GM12801 (cell line): ENCODE data around the gene SLIT3.

Experiments
- TF ChIP-seq, protein P1 (sequence below): IDR thresholded peaks from one replicate; pipeline ENCODE4 v1.5.1; 2011; ENCODE audit warnings: control low read depth; ENCODE audit not compliant: insufficient read length; ENCODE audit errors: extremely low read depth

Gene SLIT3

DNA sequence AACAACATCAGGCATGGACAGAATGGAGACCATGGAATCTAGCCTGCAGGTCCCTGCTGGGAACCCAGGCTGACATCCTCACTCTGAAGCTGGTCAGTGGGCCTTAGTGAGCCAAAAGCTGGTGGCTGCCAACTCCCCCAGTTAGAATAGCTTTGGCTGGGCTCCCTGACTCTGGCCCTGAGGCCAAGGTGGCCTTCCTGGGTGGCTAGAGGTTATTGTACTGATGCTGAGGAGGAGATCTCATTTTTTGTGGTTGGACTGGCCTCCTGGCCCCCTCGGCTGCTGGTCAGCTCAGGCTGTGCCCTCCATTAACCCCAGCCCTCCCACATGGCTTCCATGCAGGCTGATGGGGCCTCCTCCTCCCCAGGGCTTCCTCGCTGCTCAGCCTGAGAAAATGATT, 620.5 kb downstream of the SLIT3 start:
- TF ChIP-seq, protein P1, sequence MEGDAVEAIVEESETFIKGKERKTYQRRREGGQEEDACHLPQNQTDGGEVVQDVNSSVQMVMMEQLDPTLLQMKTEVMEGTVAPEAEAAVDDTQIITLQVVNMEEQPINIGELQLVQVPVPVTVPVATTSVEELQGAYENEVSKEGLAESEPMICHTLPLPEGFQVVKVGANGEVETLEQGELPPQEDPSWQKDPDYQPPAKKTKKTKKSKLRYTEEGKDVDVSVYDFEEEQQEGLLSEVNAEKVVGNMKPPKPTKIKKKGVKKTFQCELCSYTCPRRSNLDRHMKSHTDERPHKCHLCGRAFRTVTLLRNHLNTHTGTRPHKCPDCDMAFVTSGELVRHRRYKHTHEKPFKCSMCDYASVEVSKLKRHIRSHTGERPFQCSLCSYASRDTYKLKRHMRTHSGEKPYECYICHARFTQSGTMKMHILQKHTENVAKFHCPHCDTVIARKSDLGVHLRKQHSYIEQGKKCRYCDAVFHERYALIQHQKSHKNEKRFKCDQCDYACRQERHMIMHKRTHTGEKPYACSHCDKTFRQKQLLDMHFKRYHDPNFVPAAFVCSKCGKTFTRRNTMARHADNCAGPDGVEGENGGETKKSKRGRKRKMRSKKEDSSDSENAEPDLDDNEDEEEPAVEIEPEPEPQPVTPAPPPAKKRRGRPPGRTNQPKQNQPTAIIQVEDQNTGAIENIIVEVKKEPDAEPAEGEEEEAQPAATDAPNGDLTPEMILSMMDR = no peak

DNA sequence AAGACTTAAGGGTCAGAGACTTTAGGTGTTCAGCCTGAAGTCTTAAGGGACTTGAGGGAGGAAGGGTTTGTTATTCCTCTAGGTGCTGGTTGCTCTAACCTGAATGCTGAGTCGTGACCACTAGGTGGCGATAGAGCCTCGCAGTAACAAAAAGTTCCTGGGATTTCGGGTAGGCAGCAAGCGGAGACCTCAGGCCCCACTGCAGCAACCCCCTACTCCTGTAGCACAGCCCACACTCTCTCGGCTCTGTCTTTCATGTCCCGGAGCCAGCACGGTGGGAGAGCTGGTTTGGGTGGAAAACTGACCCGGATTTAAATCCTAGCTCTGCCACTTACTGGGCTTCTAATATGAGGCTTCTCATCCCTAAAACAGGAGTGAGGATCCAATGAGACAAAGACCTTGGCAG, 621.4 kb downstream of the SLIT3 start:
- TF ChIP-seq, protein P1 = no peak

DNA sequence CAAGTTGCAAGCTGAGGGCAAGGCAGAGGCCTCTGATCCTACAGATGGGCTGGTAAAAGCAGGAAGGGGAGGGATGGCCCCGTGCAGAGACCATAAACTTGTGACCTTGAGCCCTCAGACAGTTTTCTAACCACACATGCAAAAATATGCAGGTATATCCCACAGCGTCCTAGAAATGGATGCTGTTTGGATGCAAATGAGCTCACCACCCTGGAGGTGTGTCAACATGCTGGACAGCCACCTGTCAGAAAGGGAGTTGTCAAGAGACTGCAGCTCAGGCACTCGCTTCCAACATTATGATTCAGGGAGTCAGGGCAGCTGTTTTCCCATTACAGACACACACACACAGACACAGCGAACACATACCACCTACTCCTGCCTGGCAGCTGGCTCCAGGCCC, 624.4 kb downstream of the SLIT3 start:
- TF ChIP-seq, protein P1 = no peak

DNA sequence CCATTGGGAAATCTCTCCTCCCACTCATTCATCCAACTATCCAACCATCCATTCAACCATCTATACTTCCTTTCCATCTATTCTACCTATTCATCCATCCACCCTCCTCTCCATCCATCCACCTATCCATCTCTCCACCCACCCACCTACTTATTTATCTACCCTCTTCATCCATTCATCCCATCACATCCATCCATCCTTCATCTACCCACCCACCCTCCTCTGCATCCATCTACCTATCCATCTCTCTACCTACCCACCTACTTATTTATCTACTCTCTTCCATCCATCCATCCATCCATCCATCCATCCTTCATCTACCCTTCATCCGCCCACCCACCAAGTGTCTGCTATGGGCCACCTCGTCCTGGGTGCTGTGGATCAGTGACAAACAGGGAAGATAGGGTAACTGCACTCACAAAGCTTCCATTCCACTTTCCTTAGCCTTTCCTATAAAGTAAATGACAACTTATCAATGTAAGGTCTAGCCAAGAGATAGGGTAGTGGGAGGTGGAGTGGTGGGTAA, 625.0 kb downstream of the SLIT3 start:
- TF ChIP-seq, protein P1 = no peak

DNA sequence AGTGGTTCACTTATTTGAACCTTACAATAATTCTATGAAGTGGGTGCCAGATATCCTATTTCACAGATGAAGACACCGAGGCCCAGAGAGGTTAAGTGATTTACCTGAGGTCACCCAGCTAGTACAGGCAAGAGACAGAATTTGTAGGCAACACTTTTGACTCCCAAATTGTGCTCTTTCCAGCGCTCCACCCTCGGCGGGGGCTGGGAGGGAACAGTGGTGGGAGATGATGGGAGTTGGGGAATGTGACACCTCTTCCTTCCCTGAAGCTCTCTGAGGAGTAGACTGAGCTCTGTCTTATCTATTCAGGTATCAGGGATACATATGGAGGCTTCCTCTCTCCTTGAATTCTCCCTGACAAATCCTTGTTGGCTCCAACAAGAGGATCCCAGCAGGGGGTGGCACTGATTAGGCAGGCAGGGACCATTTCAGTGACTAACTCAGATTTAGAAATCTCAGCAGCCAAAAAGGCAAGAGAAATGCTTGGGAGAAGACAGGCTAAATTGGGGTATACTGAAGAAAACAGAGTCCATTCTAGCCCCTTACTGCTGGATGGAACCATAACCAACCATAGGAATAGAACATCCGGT, 626.0 kb downstream of the SLIT3 start:
- TF ChIP-seq, protein P1 = no peak

DNA sequence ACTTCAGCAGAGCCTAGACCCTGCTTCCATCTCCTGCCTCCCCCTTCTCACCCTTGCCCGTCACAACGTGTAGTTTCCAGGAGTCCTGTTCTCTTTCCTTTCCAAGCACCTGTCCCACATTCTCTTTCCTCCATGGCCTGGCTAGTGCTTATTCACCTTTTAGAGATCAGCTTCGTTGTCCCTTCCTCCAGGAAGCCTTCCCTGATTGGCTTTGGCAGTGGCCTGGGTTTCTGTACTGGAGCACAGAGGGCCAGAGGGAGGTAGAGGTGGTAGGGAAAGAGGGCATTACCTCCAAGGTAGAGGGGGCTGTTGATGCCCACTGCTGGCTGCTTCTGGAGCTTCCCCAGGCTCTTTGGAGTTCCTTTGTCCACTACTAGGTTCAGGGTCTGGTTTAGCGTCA, 628.1 kb downstream of the SLIT3 start:
- TF ChIP-seq, protein P1 = no peak

DNA sequence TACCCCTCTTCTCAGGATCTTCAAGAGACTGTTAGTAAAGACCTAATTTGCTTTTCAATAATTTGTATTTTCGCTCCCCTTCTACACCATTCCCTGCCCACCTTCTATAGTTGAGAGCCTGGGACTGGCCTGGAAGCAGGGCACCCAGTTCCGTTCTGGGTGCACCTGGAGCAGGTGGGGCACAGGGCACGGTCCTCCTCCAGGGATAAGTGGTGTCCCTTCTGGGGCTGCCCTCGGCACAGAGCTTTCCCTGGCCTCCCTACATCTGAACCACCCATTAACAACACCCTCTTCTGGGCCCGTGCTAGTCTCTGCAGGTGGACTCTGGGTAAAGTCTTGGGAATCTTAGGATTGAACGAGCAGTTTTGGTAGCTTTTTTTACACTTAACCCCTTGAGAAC, 628.9 kb downstream of the SLIT3 start:
- TF ChIP-seq, protein P1 = no peak
